Urothelium cell line (cell line): ENCODE measurements around the gene AASDH.

Experiments
- DNase-seq: peaks from one replicate; pipeline ENCODE4 v3.0.0; 2011; ENCODE audit warnings: low spot score, mixed read lengths
- FAIRE-seq: peaks from 2 replicates; lab custom pipeline; 2011; peaks lifted over from hg19 to GRCh38; lab: Jason Lieb, UNC

AASDH gene, protein sequence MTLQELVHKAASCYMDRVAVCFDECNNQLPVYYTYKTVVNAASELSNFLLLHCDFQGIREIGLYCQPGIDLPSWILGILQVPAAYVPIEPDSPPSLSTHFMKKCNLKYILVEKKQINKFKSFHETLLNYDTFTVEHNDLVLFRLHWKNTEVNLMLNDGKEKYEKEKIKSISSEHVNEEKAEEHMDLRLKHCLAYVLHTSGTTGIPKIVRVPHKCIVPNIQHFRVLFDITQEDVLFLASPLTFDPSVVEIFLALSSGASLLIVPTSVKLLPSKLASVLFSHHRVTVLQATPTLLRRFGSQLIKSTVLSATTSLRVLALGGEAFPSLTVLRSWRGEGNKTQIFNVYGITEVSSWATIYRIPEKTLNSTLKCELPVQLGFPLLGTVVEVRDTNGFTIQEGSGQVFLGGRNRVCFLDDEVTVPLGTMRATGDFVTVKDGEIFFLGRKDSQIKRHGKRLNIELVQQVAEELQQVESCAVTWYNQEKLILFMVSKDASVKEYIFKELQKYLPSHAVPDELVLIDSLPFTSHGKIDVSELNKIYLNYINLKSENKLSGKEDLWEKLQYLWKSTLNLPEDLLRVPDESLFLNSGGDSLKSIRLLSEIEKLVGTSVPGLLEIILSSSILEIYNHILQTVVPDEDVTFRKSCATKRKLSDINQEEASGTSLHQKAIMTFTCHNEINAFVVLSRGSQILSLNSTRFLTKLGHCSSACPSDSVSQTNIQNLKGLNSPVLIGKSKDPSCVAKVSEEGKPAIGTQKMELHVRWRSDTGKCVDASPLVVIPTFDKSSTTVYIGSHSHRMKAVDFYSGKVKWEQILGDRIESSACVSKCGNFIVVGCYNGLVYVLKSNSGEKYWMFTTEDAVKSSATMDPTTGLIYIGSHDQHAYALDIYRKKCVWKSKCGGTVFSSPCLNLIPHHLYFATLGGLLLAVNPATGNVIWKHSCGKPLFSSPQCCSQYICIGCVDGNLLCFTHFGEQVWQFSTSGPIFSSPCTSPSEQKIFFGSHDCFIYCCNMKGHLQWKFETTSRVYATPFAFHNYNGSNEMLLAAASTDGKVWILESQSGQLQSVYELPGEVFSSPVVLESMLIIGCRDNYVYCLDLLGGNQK

GRCh38 chr4:56387023-56388001 lies at the start of gene AASDH:
AASDH (minus strand) TSS chr4:56387491; CDS start chr4:56384299, 3,192 bp downstream.
- peak; percentile 96 for FAIRE-seq
- peak; percentile 97 for DNase-seq

- FAIRE-seq, result peak; percentile 95
- peak; percentile 99 for DNase-seq
Measured at GRCh38 chr4:56435140-56435926, 48.0 kb upstream of the AASDH start, which contains the start of gene PPAT. PPAT (minus strand) TSS chr4:56435615; CDS start chr4:56435477, 138 bp downstream.

- DNase-seq, result peak; percentile 73
- FAIRE-seq, result peak; percentile 46
Measured at GRCh38 chr4:56434599-56435139, 47.4 kb upstream of the AASDH start.

DNA sequence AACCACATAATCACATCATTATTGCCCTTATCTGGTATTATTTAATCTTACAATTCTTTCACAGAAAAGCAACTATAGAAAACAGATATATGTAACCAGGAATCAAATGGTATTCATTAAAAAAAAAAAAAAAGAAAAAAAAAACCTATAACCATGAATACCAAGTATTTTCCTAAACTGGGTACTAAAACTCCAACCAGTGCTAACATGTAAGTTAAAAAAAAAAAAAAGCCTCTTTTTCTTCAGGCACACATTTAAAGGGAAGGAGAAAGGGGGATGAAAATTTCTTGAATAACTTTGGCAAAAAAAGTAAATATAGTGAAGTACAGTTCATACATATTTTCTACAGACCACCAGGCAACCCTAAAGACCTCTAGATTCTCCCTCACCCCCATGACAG lies 46.0 kb upstream of the AASDH start:
- FAIRE-seq, result no peak

DNA sequence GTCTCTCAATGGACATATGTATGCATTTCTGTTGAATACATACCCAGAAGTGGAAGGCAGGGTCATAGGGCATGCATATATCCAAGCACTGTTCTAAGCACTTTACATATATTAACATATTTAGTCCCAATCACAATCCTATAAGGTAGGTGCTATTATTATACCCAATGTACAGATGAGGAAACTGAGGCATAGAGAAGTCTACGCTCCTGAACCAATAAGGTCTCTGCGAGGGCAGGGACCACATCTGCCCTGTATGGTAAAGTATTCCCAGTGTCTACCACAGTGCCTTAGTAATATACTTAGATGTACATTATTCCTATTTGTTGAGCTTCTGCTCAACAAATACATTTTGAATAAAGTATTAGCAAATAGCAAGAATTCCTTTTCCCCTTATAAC lies 42.9 kb upstream of the AASDH start:
- DNase-seq (no peak), FAIRE-seq (no peak)

More for the DNA sequence above, 46.0 kb upstream of the AASDH start:
- no peak for DNase-seq

DNA sequence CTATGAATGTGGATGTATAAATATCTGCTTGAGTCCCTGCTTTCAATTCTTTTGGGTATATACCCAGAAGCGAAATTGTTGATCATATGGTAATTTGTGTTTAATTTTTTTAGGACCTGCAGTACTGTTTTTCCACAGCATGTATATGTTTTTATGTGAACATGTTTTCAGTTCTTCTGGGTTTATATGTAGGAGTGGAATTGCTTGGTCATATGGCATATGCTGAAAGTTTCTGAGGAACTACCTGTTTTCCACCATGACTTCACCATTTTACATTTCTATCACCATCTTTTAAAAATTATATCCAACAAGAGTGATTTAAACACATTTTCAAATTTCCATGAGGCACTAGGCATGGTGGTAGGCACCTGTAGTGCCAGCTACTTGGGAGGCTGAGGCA lies 39.9 kb upstream of the AASDH start:
- FAIRE-seq, result no peak

GRCh38 chr4:56426273-56426672 lies 39.0 kb upstream of the AASDH start:
- DNase-seq, result no peak
- FAIRE-seq, result no peak

More for the DNA sequence above, 39.9 kb upstream of the AASDH start:
- DNase-seq, result no peak

DNA sequence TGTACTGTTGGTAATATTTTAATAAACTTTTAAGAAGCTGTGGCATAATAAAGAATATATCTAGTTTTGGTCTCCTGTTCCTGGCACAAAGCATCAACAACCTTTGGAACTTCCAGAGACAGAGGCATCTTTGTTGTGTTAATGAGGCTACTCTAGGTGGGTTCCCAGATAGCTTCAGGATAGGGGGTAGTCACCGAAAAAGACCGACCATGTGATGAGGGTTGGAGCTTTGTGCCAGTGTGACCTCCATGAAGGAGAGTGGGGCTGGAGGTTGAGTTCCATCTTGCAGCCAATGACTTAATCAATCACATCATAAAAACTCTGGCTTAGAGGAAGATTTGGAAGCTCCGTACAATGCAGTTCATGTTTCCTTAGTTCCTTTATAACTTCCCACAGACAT lies 38.2 kb upstream of the AASDH start:
- FAIRE-seq, result no peak

DNA sequence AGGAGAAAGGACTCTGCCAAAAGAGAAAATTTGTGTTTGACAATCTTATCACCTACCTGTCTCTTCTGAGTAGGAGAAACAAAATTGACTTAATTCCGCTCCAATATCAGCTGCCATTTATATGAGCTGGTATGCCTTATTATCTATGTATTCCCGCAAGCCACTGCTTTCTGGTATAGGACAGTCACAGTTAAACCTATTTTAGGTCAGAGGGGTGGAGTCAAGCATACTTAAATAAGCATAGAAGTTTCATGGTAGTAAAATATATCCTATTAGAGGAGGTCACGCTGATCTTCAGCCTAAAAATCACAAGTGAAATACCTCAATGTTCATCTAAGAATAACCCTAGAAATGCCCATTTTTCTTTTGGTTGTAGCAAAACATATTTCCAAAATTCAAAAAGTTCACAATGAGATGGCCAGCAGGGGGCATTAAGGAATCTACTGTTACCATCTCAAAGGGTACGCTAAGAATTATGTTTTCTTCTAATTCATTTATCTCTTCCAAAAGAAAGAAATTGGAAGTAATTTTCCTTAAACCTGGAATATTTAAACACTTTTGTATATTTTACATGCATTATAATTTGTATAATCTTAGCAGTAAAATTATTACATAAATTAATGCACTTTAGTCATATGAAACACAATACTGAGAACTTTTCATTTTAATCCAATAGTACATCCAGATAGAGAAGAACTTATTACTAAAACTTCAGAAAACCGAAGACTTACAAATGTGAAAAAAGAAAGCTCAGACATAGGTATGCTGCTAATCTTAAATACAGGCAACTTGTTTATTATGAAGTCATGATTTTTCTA lies 37.6 kb upstream of the AASDH start:
- peak; percentile 27 for DNase-seq
- no peak for FAIRE-seq

More for the DNA sequence above, 38.2 kb upstream of the AASDH start:
- no peak for DNase-seq

DNA sequence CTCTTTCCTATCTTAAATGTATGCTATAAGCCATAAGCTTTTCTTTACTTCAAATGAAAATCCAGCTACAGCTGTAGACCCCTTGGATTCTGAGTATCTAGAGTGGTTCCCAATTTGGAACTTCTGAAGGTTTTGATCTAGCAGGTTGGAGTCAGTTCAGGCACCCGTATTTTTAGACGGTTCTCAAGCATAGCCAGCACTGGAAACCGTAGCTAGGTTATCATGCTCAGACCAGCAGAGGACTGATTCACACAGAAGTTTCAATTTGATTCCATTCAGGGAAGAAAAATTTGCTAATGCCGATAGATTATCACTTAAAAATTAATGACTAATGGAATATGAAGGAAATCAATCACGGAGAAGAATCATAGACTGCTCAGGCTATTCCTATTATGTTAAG lies 36.9 kb upstream of the AASDH start:
- no peak for DNase-seq
- no peak for FAIRE-seq

- no peak for DNase-seq
- no peak for FAIRE-seq
Measured at GRCh38 chr4:56417396-56417795, 30.1 kb upstream of the AASDH start.

DNA sequence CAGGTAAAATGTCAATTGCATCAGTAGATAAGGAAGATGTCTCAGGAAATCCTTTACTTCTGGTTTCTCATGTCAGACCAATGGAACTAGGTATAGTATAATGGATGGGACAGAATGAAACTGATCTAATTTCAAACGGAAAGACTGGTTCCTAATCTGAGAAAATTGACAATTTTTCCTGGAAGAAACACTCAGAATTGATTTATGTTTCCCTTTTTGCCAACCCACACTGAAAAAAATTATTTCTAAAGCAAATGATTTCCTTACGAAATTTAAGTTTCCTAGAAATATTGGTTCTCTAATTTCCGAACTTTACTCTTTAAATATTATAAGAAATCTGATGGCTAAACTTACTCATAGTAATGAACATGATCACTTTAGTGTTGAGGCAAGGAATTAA lies 29.1 kb upstream of the AASDH start:
- FAIRE-seq (no peak), DNase-seq (no peak)

GRCh38 chr4:56414135-56414670 lies 26.9 kb upstream of the AASDH start:
- FAIRE-seq (no peak), DNase-seq (no peak)

GRCh38 chr4:56410247-56411062 lies 23.2 kb upstream of the AASDH start:
- peak; percentile 57 for DNase-seq
- no peak for FAIRE-seq

DNA sequence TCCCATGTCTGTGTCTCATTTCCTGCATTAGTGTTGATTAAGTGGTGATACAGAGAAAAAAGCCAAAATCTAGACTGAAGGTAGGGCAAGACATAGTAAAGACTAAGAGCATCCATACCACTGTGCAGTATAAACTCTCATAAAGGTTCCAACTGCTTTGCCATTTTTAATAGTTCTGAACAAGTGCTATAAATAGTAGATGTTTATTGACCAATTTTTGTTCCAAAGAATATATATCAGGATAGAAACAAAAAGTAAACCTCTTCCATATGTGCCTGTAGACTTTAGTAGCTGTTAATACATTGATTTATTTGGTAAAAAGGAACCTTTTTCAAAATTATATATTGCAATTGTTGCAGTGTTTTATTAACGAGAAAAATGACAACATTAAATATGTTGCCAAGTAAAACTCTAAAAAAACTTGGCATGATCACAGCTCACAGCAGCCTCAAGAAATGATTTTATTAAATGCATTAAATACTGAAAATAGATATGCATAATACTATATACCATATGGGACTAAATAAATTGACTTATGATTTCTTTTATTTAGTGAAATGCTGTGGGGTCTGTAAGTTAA lies 22.3 kb upstream of the AASDH start:
- no peak for DNase-seq
- no peak for FAIRE-seq

- peak; percentile 20 for FAIRE-seq
Measured at GRCh38 chr4:56408978-56409377, 21.7 kb upstream of the AASDH start.

DNA sequence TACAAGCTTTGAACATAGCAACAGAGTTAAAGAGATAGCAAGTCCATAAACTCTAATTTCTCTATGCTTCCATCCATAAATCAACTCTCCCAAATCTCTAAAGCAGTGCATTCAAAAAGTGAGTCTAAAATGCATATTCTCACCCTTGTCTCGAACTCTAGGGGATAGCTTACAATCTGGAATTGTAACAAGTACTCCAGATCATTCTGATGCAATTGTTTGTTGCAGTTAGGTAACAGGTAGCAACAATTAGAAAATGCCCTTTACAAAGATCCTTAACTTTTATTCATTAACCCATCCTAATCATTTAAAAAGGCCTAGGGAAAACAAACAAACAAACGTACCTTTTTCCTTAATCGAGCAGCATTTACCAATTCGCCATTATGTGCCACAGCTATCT lies 18.9 kb upstream of the AASDH start:
- FAIRE-seq (no peak), DNase-seq (no peak)

More at GRCh38 chr4:56408978-56409377, 21.7 kb upstream of the AASDH start:
- DNase-seq, result no peak
